ENCODE data around the gene GJC3.

GRCh38 chr7:99926321-99926720 is 3.1 kb downstream of the GJC3 start:
- TF ChIP-seq CTCF (IDR thresholded peaks at IDR 0.05), result no peak
- TF ChIP-seq POLR2A (IDR thresholded peaks at IDR 0.05), result no peak
- TF ChIP-seq POLR2AphosphoS5 (IDR thresholded peaks at IDR 0.05), result no peak

Measured in transverse colon (tissue), 4 donors.